Tracheal epithelial cell (primary cell): ENCODE data around the gene SEC23A. TPM values are rescaled to one million over a fixed set of nuclear protein-coding genes. Genes with fewer than 3 reads are reported as not detected.

Source experiments
- total RNA-seq: library from RNA; depleted of rRNA; stranded (reverse); fragments of >200 nt; gene quantifications from 2 replicates; pipeline ENCODE4 v1.2.1, GENCODE V29; 2014

Gene SEC23A
- total RNA-seq, result 214 and 326 TPM in 2 replicates

GRCh38 chr14:39102969-39103957, at the start of gene SEC23A:
Gene SEC23A (minus strand): TSS chr14:39103235. CDS start chr14:39096118, 7,117 bp downstream.

GRCh38 chr14:39114073-39114838, 11.2 kb upstream of the SEC23A start, which contains the start of gene GEMIN2:
Gene GEMIN2 (plus strand): TSS chr14:39114323. CDS start chr14:39114339, 16 bp downstream.

Other genes with a start within 250 kb of the SEC23A start
- 44.1 and 54.0 TPM in 2 replicates for gene GEMIN2, start 11.1 kb upstream of the SEC23A start, total RNA-seq
- 20.0 and 21.1 TPM in 2 replicates for gene TRAPPC6B, start 67.1 kb upstream of the SEC23A start, total RNA-seq
- gene PNN, start 72.0 kb upstream of the SEC23A start, total RNA-seq, result 10.4 and 10.9 TPM in 2 replicates
- 31.3 and 46.3 TPM in 2 replicates for gene MIA2, start 130.7 kb upstream of the SEC23A start, total RNA-seq